Chondrocyte (in vitro differentiated cells): Measurements from ENCODE around the gene CLPTM1L. TPM values are rescaled to one million over a fixed set of nuclear protein-coding genes. Genes with fewer than 3 reads are reported as not detected.
A peak's percentile ranks its signal among the peaks of the same experiment; 100 is the strongest.
"Not testable (repeated sequence)": the region's sequence is repeated elsewhere in the genome, so short reads cannot be mapped to it uniquely, and the experiment has no call there.

ENCODE experiments used
- DNase-seq: peaks from one replicate; pipeline ENCODE4 v3.0.0; 2021; ENCODE audit warnings: mixed read lengths, low spot score
- H3K27ac Mint-ChIP-seq: one replicate; pipeline ENCODE4 v1.8.0; 2021; ENCODE audit warnings: mild to moderate bottlenecking, moderate library complexity, mixed read lengths; ENCODE audit not compliant: unreplicated experiment
- H3K27me3 Mint-ChIP-seq: 2 replicates; pipeline ENCODE4 v1.8.0; 2021; ENCODE audit warnings: low read depth, mixed read lengths
- H3K36me3 Mint-ChIP-seq: 2 replicates; pipeline ENCODE4 v1.8.0; 2021; ENCODE audit warnings: low read depth, mixed read lengths
- H3K4me1 Mint-ChIP-seq: 2 replicates; pipeline ENCODE4 v1.8.0; 2021; ENCODE audit warnings: low read depth, mild to moderate bottlenecking, mixed read lengths
- H3K4me3 Mint-ChIP-seq: one replicate; pipeline ENCODE4 v1.8.0; 2021; ENCODE audit warnings: mild to moderate bottlenecking, moderate library complexity, mixed read lengths; ENCODE audit not compliant: unreplicated experiment
- H3K9me3 Mint-ChIP-seq: 2 replicates; pipeline ENCODE4 v1.8.0; 2021; ENCODE audit warnings: low read depth, mixed read lengths
- total RNA-seq: library from RNA; stranded (reverse); gene quantifications from 3 replicates; pipeline ENCODE4 v1.2.1, GENCODE V29; 2021
- TF ChIP-seq, protein P1 (sequence below): fragments of 200-600 bp; sonication (generic); IDR thresholded peaks from 2 replicates; pipeline ENCODE4 v1.5.0; 2021; ENCODE audit warnings: antibody characterized with exemption, mild to moderate bottlenecking, moderate library complexity

Gene CLPTM1L
- total RNA-seq, 1 donor from 2014 or later = 81.6 TPM

DNA sequence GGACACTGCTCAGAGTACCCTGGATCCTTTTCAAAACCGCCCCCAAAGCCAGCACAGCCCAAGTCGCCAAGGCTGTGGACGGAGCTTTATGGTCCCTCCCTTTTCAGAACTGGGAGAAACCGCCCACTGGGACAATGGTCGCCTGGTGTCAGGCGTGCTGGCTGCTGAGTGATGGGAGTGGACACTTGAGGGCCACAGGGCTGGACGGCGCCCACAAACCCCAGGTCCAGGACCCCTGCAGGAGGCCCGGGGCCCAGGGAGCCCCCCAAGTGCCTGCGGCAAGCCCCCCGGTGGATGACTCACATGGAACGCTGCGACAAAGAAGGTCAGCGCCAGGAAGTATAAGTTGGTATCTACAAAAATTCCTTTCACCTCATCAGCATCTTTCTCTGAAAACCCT lies 10.9 kb downstream of the CLPTM1L start:
- Mint-ChIP-seq H3K4me1 (peaks cover under 1% of the 10 kb centered on the region), H3K4me3 (no peak overlapping the region), H3K27ac (no peak overlapping the region), H3K9me3 (no peaks in the 10 kb centered on the region), H3K27me3 (no peaks in the 10 kb centered on the region), H3K36me3 (peaks cover 28% of the 10 kb centered on the region)
- TF ChIP-seq, protein P1, sequence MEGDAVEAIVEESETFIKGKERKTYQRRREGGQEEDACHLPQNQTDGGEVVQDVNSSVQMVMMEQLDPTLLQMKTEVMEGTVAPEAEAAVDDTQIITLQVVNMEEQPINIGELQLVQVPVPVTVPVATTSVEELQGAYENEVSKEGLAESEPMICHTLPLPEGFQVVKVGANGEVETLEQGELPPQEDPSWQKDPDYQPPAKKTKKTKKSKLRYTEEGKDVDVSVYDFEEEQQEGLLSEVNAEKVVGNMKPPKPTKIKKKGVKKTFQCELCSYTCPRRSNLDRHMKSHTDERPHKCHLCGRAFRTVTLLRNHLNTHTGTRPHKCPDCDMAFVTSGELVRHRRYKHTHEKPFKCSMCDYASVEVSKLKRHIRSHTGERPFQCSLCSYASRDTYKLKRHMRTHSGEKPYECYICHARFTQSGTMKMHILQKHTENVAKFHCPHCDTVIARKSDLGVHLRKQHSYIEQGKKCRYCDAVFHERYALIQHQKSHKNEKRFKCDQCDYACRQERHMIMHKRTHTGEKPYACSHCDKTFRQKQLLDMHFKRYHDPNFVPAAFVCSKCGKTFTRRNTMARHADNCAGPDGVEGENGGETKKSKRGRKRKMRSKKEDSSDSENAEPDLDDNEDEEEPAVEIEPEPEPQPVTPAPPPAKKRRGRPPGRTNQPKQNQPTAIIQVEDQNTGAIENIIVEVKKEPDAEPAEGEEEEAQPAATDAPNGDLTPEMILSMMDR = no peak
- peak; percentile 77 for DNase-seq

DNA sequence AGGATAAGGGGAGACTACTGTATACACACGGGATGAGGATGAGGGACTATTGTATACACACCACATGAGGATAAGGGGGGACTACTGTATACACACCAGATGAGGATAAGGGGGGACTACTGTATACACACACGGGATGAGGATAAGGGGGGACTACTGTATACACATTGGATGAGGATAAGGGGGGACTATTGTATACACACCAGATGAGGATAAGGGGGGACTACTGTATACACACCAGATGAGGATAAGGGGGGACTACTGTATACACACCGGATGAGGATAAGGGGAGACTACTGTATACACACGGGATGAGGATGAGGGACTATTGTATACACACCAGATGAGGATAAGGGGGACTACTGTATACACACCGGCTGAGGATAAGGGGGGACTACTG lies 11.6 kb downstream of the CLPTM1L start:
- peaks cover 32% of the 10 kb centered on the region for H3K36me3 Mint-ChIP-seq
- H3K27me3 Mint-ChIP-seq, H3K9me3 Mint-ChIP-seq, DNase-seq, H3K27ac Mint-ChIP-seq, H3K4me3 Mint-ChIP-seq, H3K4me1 Mint-ChIP-seq: not testable (repeated sequence)

- Mint-ChIP-seq H3K4me3 (no peak overlapping the region), H3K9me3 (peaks cover 8% of the 10 kb centered on the region), H3K4me1 (peaks cover 11% of the 10 kb centered on the region), H3K27me3 (no peaks in the 10 kb centered on the region), H3K36me3 (peaks cover 34% of the 10 kb centered on the region), H3K27ac (no peak overlapping the region)
- peak; percentile 30 for DNase-seq
- TF ChIP-seq, protein P1 = no peak
Measured at GRCh38 chr5:1332461-1333001, 12.4 kb downstream of the CLPTM1L start.

DNA sequence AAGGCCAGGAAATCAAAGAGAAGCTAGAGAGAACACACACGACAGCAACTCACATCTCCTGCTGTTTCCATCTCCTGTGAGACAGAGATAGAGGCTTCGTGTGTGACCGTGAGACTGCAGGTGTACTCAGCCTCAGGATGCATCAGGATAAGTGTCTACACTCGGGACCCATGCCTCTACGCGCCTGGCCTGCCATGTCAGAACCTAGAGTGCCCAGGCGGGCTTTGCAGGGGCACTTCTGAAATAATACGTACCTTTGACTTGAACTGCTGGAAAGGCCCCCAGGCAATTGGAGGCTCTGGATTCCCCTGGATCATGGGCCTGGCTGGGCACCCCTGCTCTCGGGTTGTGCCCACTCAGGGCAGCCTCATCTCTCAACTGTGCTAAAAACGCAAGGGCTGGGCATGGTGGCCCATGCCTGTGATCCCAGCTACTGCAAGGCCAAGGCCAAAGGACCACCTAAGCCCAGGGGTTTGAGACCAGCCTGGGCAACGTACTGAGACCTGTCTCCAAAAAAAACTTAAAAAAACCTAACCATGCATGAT lies 13.0 kb downstream of the CLPTM1L start:
- Mint-ChIP-seq H3K9me3 (peaks cover 14% of the 10 kb centered on the region), H3K4me3 (no peak overlapping the region), H3K36me3 (peaks cover 39% of the 10 kb centered on the region), H3K27ac (no peak overlapping the region), H3K4me1 (peaks cover 17% of the 10 kb centered on the region), H3K27me3 (no peaks in the 10 kb centered on the region)
- peak; percentile 68 for DNase-seq
- TF ChIP-seq, protein P1 = no peak

GRCh38 chr5:1330847-1331831 lies 13.8 kb downstream of the CLPTM1L start:
- Mint-ChIP-seq H3K27me3 (no peaks in the 10 kb centered on the region), H3K9me3 (peaks cover 22% of the 10 kb centered on the region), H3K36me3 (peaks cover 44% of the 10 kb centered on the region), H3K27ac (no peak overlapping the region), H3K4me3 (no peak overlapping the region), H3K4me1 (peaks cover 25% of the 10 kb centered on the region)
- DNase-seq = peak; percentile 84
- TF ChIP-seq, protein P1 = no peak
